ENCODE results near the gene NRXN3.

The NRXN3 gene

GRCh38 chr14:79605849-79606248 is 1435.7 kb downstream of the NRXN3 start:
- DNase-seq (ENCODE audit: low read depth in 2 of 2): no peak

GRCh38 chr14:79608446-79608845 is 1438.3 kb downstream of the NRXN3 start:
- no peak for DNase-seq (ENCODE audit: low read depth in 2 of 2)

- no peak for DNase-seq (ENCODE audit: low read depth in 2 of 2)
Observed at GRCh38 chr14:79613625-79614024, 1443.5 kb downstream of the NRXN3 start.

- no peak for DNase-seq (ENCODE audit: low read depth in 2 of 2)
Observed at GRCh38 chr14:79614448-79614847, 1444.3 kb downstream of the NRXN3 start.

- DNase-seq (ENCODE audit: low read depth in 2 of 2): no peak
Observed at GRCh38 chr14:79627058-79627457, 1456.9 kb downstream of the NRXN3 start.

GRCh38 chr14:79629411-79630287 is 1459.5 kb downstream of the NRXN3 start:
- no peak for DNase-seq (ENCODE audit: low read depth in 2 of 2)

GRCh38 chr14:79630288-79630960 is 1460.3 kb downstream of the NRXN3 start:
- no peak for DNase-seq (ENCODE audit: low read depth in 2 of 2)

GRCh38 chr14:79631276-79631675 is 1461.1 kb downstream of the NRXN3 start:
- no peak for DNase-seq (ENCODE audit: low read depth in 2 of 2)

- no peak for DNase-seq (ENCODE audit: low read depth in 2 of 2)
Observed at GRCh38 chr14:79638672-79639266, 1468.6 kb downstream of the NRXN3 start.

- no peak for DNase-seq (ENCODE audit: low read depth in 2 of 2)
Observed at GRCh38 chr14:79639613-79640012, 1469.4 kb downstream of the NRXN3 start.

GRCh38 chr14:79641371-79641770 is 1471.2 kb downstream of the NRXN3 start:
- DNase-seq (ENCODE audit: low read depth in 2 of 2): no peak

- no peak for DNase-seq (ENCODE audit: low read depth in 2 of 2)
Observed at GRCh38 chr14:79643132-79643531, 1473.0 kb downstream of the NRXN3 start.

- no peak for DNase-seq (ENCODE audit: low read depth in 2 of 2)
Observed at GRCh38 chr14:79645753-79646362, 1475.7 kb downstream of the NRXN3 start.

- no peak for DNase-seq (ENCODE audit: low read depth in 2 of 2)
Observed at GRCh38 chr14:79649856-79650255, 1479.7 kb downstream of the NRXN3 start.

GRCh38 chr14:79652513-79653307 is 1482.5 kb downstream of the NRXN3 start:
- DNase-seq (ENCODE audit: low read depth in 2 of 2): no peak

GRCh38 chr14:79656056-79656455 is 1485.9 kb downstream of the NRXN3 start:
- no peak for DNase-seq (ENCODE audit: low read depth in 2 of 2)

- no peak for DNase-seq (ENCODE audit: low read depth in 2 of 2)
Observed at GRCh38 chr14:79656496-79656895, 1486.3 kb downstream of the NRXN3 start.

GRCh38 chr14:79658221-79658620 is 1488.0 kb downstream of the NRXN3 start:
- no peak for DNase-seq (ENCODE audit: low read depth in 2 of 2)

- DNase-seq (ENCODE audit: low read depth in 2 of 2): no peak
Observed at GRCh38 chr14:79658769-79659168, 1488.6 kb downstream of the NRXN3 start.

GRCh38 chr14:79660053-79660939 is 1490.1 kb downstream of the NRXN3 start:
- DNase-seq (ENCODE audit: low read depth in 2 of 2): no peak

Data from stimulated activated CD4-positive, alpha-beta T cell treated with anti-CD3 and anti-CD28 coated beads, Interleukin-1b, Interleukin-23, amount 100 ng/mL, for 1 hour (primary cell).